PC-3 (cell line): ENCODE data around the gene DIP2B. TPM values are rescaled to one million over a fixed set of nuclear protein-coding genes. Genes with fewer than 3 reads are reported as not detected.

Experiments used
- ATAC-seq: fragments of 200-7000 bp; cut with Tn5 transposase; 2 replicates; pipeline ENCODE4 v1.9.1; 2020; ENCODE audit warnings: mild to moderate bottlenecking, moderate library complexity
- BruUV-seq: library from RNA; stranded (reverse); fragments of 400-500 nt; replicated peaks from 2 replicates; lab custom pipeline; 2021; lab: Mats Ljungman, UMichigan
- CTCF ChIA-PET: fragments of 300-600 bp; sonication (Branson Sonifier 250); formaldehyde crosslinking; loops from one replicate; lab custom pipeline; 2022; ENCODE audit warnings: antibody characterized with exemption; lab: Charles Lee
- POLR2A ChIA-PET: fragments of 300-600 bp; sonication (Branson Sonifier 250); formaldehyde crosslinking; loops from one replicate; lab custom pipeline; 2022; ENCODE audit warnings: antibody characterized with exemption; ENCODE audit not compliant: unreplicated experiment; lab: Charles Lee
- DNase-seq: peaks from one replicate; pipeline ENCODE4 v3.0.0-alpha.2; 2015
- H2AFZ ChIP-seq: fragments of 300-600 bp; sonication (generic); 2 replicates; pipeline ENCODE4 v1.6.0; 2016; ENCODE audit warnings: antibody characterized with exemption, low read length
- H3F3A ChIP-seq: fragments of 300-600 bp; sonication (generic); one replicate; pipeline ENCODE4 v1.6.0; 2017; ENCODE audit warnings: antibody characterized with exemption, low read length, control low read depth, mild to moderate bottlenecking; ENCODE audit not compliant: unreplicated experiment
- H3K27ac ChIP-seq: fragments of 300-600 bp; sonication (generic); 2 replicates; pipeline ENCODE4 v1.5.1; 2016; ENCODE audit warnings: mild to moderate bottlenecking, low read length
- H3K27me3 ChIP-seq: fragments of 300-600 bp; sonication (generic); 2 replicates; pipeline ENCODE4 v1.6.1; 2016; ENCODE audit warnings: low read length, mixed read lengths
- H3K36me3 ChIP-seq: fragments of 300-600 bp; sonication (generic); 2 replicates; pipeline ENCODE4 v1.6.1; 2016; ENCODE audit warnings: low read depth, mixed run types, low read length, mixed read lengths
- H3K4me1 ChIP-seq: fragments of 300-600 bp; sonication (generic); 2 replicates; pipeline ENCODE4 v1.5.1; 2016; ENCODE audit warnings: low read length; ENCODE audit not compliant: insufficient read depth
- H3K4me2 ChIP-seq: fragments of 300-600 bp; sonication (generic); 2 replicates; pipeline ENCODE4 v1.6.0; 2016; ENCODE audit warnings: low read length
- H3K4me3 ChIP-seq: fragments of 300-600 bp; sonication (generic); 2 replicates; pipeline ENCODE4 v1.5.1; 2016; ENCODE audit warnings: mild to moderate bottlenecking, low read length, mixed read lengths
- H3K79me2 ChIP-seq: fragments of 300-600 bp; sonication (generic); 2 replicates; pipeline ENCODE4 v1.6.1; 2017; ENCODE audit warnings: low read length, mixed read lengths
- H3K9ac ChIP-seq: fragments of 300-600 bp; sonication (generic); 2 replicates; pipeline ENCODE4 v1.6.0; 2016; ENCODE audit warnings: mild to moderate bottlenecking, low read length
- H3K9me2 ChIP-seq: fragments of 300-600 bp; sonication (generic); replicated peaks from 2 replicates; pipeline ENCODE4 v1.6.1; 2016; ENCODE audit warnings: mixed run types, low read length, mixed read lengths
- H3K9me3 ChIP-seq: fragments of 300-600 bp; sonication (generic); 2 replicates; pipeline ENCODE4 v1.6.1; 2016; ENCODE audit warnings: low read length, mixed read lengths
- H4K20me1 ChIP-seq: fragments of 300-600 bp; sonication (generic); 2 replicates; pipeline ENCODE4 v1.6.1; 2016; ENCODE audit warnings: low read length, mixed read lengths
- EZH2 ChIP-seq: fragments of 300-600 bp; sonication (generic); IDR thresholded peaks from one replicate; pipeline ENCODE4 v1.6.1; 2017; ENCODE audit warnings: antibody characterized with exemption, mild to moderate bottlenecking, low read length; ENCODE audit not compliant: unreplicated experiment
- EZH2phosphoT487 ChIP-seq: fragments of 300-600 bp; sonication (generic); IDR thresholded peaks from 2 replicates; pipeline ENCODE4 v1.6.1; 2018; ENCODE audit warnings: mild to moderate bottlenecking, antibody characterized with exemption, low read length, borderline replicate concordance
- intact Hi-C: fragments of 100-400 bp; cut with micrococcal nuclease; formaldehyde crosslinking; loops from 2 replicates; pipeline ENCODE4 v1.9.0; 2023
- total RNA-seq: library from RNA; depleted of rRNA; stranded (reverse); fragments of >200 nt; gene quantifications from 2 replicates; pipeline ENCODE4 v1.2.3, GENCODE V29; 2014; rRNA removed
- TF ChIP-seq, protein P1 (sequence below): fragments of 300-600 bp; sonication (generic); conservative IDR thresholded peaks from 2 replicates; pipeline ENCODE4 v1.5.1; 2017; ENCODE audit warnings: antibody characterized with exemption, low read depth, mild to moderate bottlenecking, low read length

The DIP2B gene
- total RNA-seq, 1 experiment from 2014 or later: 36.3 TPM

DNA sequence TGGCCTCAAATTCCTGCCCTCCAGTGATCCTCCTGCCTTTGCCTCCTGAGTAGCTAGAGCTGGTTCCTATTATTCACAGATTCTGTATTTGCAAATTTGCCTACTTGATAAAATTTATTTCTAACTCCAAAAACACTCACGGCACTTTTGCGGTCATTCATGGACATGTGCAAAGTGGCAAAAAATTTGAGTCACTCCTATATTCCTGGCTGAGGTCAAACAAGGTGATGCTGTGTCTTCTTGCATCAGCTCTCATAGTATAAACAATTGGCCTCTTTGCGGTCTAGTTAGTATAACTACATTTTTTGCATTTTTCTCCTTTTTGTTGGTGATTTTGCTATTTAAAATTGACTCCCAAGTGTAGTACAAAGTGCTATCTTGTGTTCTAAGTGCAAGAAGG, 283.8 kb downstream of the DIP2B start:
- H3K4me1 ChIP-seq: peaks cover 41% of the 10 kb centered on the region
- DNase-seq (peak; percentile 27), ATAC-seq (no peak)
- peak overlapping the region; percentile 97 for H3K27ac ChIP-seq
- no peak for TF ChIP-seq EZH2
- TF ChIP-seq, protein P1, sequence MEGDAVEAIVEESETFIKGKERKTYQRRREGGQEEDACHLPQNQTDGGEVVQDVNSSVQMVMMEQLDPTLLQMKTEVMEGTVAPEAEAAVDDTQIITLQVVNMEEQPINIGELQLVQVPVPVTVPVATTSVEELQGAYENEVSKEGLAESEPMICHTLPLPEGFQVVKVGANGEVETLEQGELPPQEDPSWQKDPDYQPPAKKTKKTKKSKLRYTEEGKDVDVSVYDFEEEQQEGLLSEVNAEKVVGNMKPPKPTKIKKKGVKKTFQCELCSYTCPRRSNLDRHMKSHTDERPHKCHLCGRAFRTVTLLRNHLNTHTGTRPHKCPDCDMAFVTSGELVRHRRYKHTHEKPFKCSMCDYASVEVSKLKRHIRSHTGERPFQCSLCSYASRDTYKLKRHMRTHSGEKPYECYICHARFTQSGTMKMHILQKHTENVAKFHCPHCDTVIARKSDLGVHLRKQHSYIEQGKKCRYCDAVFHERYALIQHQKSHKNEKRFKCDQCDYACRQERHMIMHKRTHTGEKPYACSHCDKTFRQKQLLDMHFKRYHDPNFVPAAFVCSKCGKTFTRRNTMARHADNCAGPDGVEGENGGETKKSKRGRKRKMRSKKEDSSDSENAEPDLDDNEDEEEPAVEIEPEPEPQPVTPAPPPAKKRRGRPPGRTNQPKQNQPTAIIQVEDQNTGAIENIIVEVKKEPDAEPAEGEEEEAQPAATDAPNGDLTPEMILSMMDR: no peak
- no peak for TF ChIP-seq EZH2phosphoT487
- peaks cover 7% of the 10 kb centered on the region for H3F3A ChIP-seq
- H3K9ac ChIP-seq: no peak overlapping the region
- H3K79me2 ChIP-seq: peaks cover 49% of the 10 kb centered on the region
- no TSS peak for BruUV-seq
- no peak overlapping the region for H2AFZ ChIP-seq
- ChIA-PET CTCF (no interaction called here), POLR2A (no interaction called here)
- H3K27me3 ChIP-seq: no peaks in the 10 kb centered on the region
- no peaks in the 10 kb centered on the region for H4K20me1 ChIP-seq
- no peaks in the 10 kb centered on the region for H3K9me2 ChIP-seq
- H3K4me2 ChIP-seq: no peak overlapping the region
- peaks cover 12% of the 10 kb centered on the region for H3K36me3 ChIP-seq
- no peak overlapping the region for H3K4me3 ChIP-seq
- no peaks in the 10 kb centered on the region for H3K9me3 ChIP-seq
- intact Hi-C loops: no loop called here

DNA sequence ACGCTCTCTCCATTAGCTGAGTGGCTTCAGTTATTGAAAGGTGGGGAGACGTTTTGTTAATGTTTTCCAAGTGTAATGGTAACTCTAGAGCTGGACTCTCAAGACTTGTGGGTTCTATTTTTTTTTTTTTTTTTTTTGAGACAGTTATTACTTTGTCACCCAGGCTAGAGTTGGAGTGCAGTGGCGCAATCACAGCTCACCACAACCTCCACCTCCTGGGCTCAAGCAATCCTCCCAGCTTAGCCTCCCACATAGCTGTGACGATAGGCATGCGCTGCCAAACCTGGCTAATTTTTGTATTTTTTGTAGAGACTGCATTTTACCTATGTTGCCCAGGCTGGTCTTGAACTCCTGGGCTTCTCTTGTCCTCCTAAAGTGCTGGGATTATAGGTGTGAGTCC, 285.3 kb downstream of the DIP2B start:
- H3K27me3 ChIP-seq: no peaks in the 10 kb centered on the region
- H3K9ac ChIP-seq: no peak overlapping the region
- CTCF ChIA-PET: no interaction called here
- no peak for ATAC-seq
- POLR2A ChIA-PET: interaction anchor here (0.6 kb wide), 1 partner anchor 1645 kb away, joined by 12 read pairs; no protein-coding TSS in a partner anchor
- H3K4me1 ChIP-seq: peaks cover 35% of the 10 kb centered on the region
- H3K9me3 ChIP-seq: no peaks in the 10 kb centered on the region
- H3K79me2 ChIP-seq: peaks cover 42% of the 10 kb centered on the region
- no peaks in the 10 kb centered on the region for H3K9me2 ChIP-seq
- no peaks in the 10 kb centered on the region for H4K20me1 ChIP-seq
- H3F3A ChIP-seq: peaks cover 7% of the 10 kb centered on the region
- H3K36me3 ChIP-seq: peaks cover 12% of the 10 kb centered on the region
- DNase-seq: no peak
- H2AFZ ChIP-seq: no peak overlapping the region
- no peak overlapping the region for H3K27ac ChIP-seq
- BruUV-seq: no TSS peak
- H3K4me2 ChIP-seq: no peak overlapping the region
- intact Hi-C loops: no loop called here
- no peak for TF ChIP-seq EZH2phosphoT487
- TF ChIP-seq EZH2: no peak
- TF ChIP-seq, protein P1: no peak
- H3K4me3 ChIP-seq: no peak overlapping the region

Other genes starting within 250 kb of the DIP2B start
- 45.1 and 58.2 TPM in 2 replicates for gene LIMA1, start 221.5 kb upstream of the DIP2B start, total RNA-seq
- not detected in 2 replicates for gene FAM186A, start 108.4 kb upstream of the DIP2B start, total RNA-seq
- gene LARP4, start 104.1 kb upstream of the DIP2B start, total RNA-seq: 35.1 and 39.1 TPM in 2 replicates